Fibroblast of the conjunctiva (primary cell): ENCODE data around the gene RPL10A.
"Not testable (repeated sequence)": the region's sequence is repeated elsewhere in the genome, so short reads cannot be mapped to it uniquely, and the experiment has no call there.

Experiments used
- DNase-seq: peaks from one replicate; pipeline ENCODE4 v3.0.0-alpha.2; 2010; ENCODE audit warnings: low read depth

Gene RPL10A

GRCh38 chr6:35468181-35468979 lies at the start of gene RPL10A:
Gene RPL10A, plus strand, starts transcription at chr6:35468401. Its CDS starts 34 bp downstream, at chr6:35468435.
- DNase-seq: peak; percentile 96

GRCh38 chr6:35419417-35419816 lies 48.8 kb upstream of the RPL10A start:
- peak; percentile 43 for DNase-seq

GRCh38 chr6:35419961-35420360 lies 48.2 kb upstream of the RPL10A start:
- DNase-seq: no peak

- DNase-seq: peak; percentile 83
These were observed 42.9 kb upstream of the RPL10A start for GRCh38 chr6:35425284-35425683.

GRCh38 chr6:35426074-35426473 lies 42.1 kb upstream of the RPL10A start:
- DNase-seq: no peak

GRCh38 chr6:35427435-35427834 lies 40.8 kb upstream of the RPL10A start:
- DNase-seq: no peak

- DNase-seq: peak; percentile 65
These were observed 40.3 kb upstream of the RPL10A start for GRCh38 chr6:35427851-35428321.

- DNase-seq: no peak
These were observed 39.6 kb upstream of the RPL10A start for GRCh38 chr6:35428421-35429149.

- no peak for DNase-seq
These were observed 38.7 kb upstream of the RPL10A start for GRCh38 chr6:35429463-35429862.

GRCh38 chr6:35432291-35432690 lies 35.9 kb upstream of the RPL10A start:
- DNase-seq: no peak

GRCh38 chr6:35432702-35433101 lies 35.5 kb upstream of the RPL10A start:
- not testable (repeated sequence) for DNase-seq

GRCh38 chr6:35435074-35435837 lies 32.9 kb upstream of the RPL10A start:
- DNase-seq: no peak

- DNase-seq: no peak
These were observed 31.9 kb upstream of the RPL10A start for GRCh38 chr6:35436071-35436857.

GRCh38 chr6:35438378-35439065 lies 29.7 kb upstream of the RPL10A start:
- DNase-seq: not testable (repeated sequence)

- DNase-seq: no peak
These were observed 28.9 kb upstream of the RPL10A start for GRCh38 chr6:35439308-35439707.

- no peak for DNase-seq
These were observed 27.0 kb upstream of the RPL10A start for GRCh38 chr6:35441205-35441604.

GRCh38 chr6:35441642-35442041 lies 26.6 kb upstream of the RPL10A start:
- DNase-seq: no peak

- DNase-seq: no peak
These were observed 25.5 kb upstream of the RPL10A start for GRCh38 chr6:35442693-35443092.

GRCh38 chr6:35443341-35444030 lies 24.7 kb upstream of the RPL10A start:
- no peak for DNase-seq

- DNase-seq: no peak
These were observed 22.5 kb upstream of the RPL10A start for GRCh38 chr6:35445691-35446090.
